A673 (cell line): ENCODE data around the gene RBMS1.
"Not testable (repeated sequence)": the region's sequence is repeated elsewhere in the genome, so short reads cannot be mapped to it uniquely, and the experiment has no call there.

Source experiments
- EZH2 ChIP-seq: fragments of 200-600 bp; sonication (generic); IDR thresholded peaks from 2 replicates; pipeline ENCODE4 v1.6.1; 2017; ENCODE audit warnings: borderline replicate concordance, low read depth, mild to moderate bottlenecking, mixed read lengths, antibody characterized with exemption, low read length; ENCODE audit not compliant: poor library complexity, severe bottlenecking
- TF ChIP-seq, protein P1 (sequence below): fragments of 300-800, 200-600 bp; sonication (generic); conservative IDR thresholded peaks from 2 replicates; pipeline ENCODE4 v1.5.1; 2017; ENCODE audit warnings: low read depth, mild to moderate bottlenecking, antibody characterized with exemption, low read length, moderate library complexity, mixed read lengths

DNA sequence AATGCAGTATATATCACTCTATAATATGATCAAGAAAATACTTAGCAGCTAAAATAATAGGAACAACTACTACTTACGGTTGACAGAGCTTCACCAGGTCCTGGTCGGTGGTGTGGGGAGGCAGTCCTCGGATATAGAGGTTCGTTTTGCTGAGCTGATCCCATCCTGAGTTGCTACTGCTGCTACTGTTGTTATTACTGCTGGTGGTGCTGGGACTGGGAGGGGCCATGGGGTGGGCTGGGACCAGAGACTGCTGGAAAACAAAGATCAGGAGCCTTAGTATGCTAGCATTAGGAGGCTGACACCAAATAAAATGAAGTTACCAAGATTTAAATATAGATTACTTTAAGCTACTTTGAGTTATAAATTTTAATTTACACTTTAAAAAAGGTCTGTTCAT lies 126.5 kb downstream of the RBMS1 start:
- TF ChIP-seq, protein P1, sequence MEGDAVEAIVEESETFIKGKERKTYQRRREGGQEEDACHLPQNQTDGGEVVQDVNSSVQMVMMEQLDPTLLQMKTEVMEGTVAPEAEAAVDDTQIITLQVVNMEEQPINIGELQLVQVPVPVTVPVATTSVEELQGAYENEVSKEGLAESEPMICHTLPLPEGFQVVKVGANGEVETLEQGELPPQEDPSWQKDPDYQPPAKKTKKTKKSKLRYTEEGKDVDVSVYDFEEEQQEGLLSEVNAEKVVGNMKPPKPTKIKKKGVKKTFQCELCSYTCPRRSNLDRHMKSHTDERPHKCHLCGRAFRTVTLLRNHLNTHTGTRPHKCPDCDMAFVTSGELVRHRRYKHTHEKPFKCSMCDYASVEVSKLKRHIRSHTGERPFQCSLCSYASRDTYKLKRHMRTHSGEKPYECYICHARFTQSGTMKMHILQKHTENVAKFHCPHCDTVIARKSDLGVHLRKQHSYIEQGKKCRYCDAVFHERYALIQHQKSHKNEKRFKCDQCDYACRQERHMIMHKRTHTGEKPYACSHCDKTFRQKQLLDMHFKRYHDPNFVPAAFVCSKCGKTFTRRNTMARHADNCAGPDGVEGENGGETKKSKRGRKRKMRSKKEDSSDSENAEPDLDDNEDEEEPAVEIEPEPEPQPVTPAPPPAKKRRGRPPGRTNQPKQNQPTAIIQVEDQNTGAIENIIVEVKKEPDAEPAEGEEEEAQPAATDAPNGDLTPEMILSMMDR, result not testable (repeated sequence)
- not testable (repeated sequence) for TF ChIP-seq EZH2
